Bronchial epithelial cell (primary cell): ENCODE measurements around the gene PTPRF. TPM values are rescaled to one million over a fixed set of nuclear protein-coding genes. Genes with fewer than 3 reads are reported as not detected.

Experiments
- DNase-seq: peaks from one replicate; pipeline ENCODE4 v3.0.0-alpha.2; 2010; ENCODE audit warnings: low read depth
- FAIRE-seq: peaks from 2 replicates; lab custom pipeline; 2011; peaks lifted over from hg19 to GRCh38; lab: Jason Lieb, UNC
- H3K27me3 ChIP-seq: 2 replicates; pipeline ENCODE4 v1.5.1; 2011; ENCODE audit warnings: low read length; ENCODE audit not compliant: control insufficient read depth, insufficient read depth
- H3K36me3 ChIP-seq: 2 replicates; pipeline ENCODE4 v1.5.1; 2011; ENCODE audit warnings: low read length; ENCODE audit not compliant: control insufficient read depth, insufficient read depth
- H3K4me3 ChIP-seq: 2 replicates; pipeline ENCODE4 v1.5.1; 2011; ENCODE audit warnings: mild to moderate bottlenecking, low read depth, low read length, control low read depth
- total RNA-seq: library from RNA; depleted of rRNA; stranded (reverse); fragments of >200 nt; gene quantifications from 2 replicates; pipeline ENCODE4 v1.2.1, GENCODE V29; 2014
- TF ChIP-seq, protein P1 (sequence below): IDR thresholded peaks from 2 replicates; pipeline ENCODE4 v1.5.1; 2011; ENCODE audit warnings: mild to moderate bottlenecking, moderate library complexity, low read length, control low read depth, inconsistent platforms; ENCODE audit not compliant: insufficient read depth, severe bottlenecking

Gene PTPRF
- total RNA-seq, 1 donor from 2014 or later: 127 TPM

DNA sequence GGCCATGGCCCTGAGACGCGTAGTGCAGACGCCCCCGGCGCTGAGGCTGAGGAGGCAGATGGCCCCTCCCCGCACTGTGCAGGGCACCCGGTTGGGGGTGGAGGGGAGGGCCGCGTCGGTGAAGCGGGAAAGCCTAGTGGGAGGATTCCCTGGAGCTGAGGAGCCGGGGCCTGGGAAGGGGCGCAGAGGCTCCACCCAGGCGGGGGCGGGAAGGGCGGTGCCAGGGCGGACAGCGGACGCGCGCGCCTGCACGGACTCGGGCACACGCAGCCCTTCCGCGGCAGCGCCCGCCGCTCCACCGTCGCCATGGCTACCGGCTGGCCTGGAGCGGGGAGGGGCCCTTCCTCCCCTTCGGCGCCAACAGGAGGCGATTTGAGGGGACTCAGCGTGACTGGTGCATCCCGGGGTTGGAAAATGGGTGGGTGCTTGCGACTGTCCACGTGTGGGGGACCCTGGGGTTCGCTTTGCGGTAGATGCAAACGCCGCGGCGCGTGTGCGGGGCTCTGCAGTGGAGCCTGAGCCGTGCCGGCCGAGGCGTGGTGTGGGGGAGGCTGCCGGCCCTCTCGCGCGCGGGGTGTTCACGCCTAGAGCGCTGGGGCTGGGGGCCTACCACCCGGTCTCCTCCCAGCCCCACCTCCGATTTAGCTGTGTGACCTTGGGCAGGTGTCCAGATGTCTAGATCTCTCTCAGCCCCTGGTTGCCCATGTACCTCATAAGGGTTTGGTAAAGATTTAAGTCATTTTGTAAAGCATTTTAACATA is 35.1 kb downstream of the PTPRF start:
- DNase-seq: no peak
- TF ChIP-seq, protein P1, sequence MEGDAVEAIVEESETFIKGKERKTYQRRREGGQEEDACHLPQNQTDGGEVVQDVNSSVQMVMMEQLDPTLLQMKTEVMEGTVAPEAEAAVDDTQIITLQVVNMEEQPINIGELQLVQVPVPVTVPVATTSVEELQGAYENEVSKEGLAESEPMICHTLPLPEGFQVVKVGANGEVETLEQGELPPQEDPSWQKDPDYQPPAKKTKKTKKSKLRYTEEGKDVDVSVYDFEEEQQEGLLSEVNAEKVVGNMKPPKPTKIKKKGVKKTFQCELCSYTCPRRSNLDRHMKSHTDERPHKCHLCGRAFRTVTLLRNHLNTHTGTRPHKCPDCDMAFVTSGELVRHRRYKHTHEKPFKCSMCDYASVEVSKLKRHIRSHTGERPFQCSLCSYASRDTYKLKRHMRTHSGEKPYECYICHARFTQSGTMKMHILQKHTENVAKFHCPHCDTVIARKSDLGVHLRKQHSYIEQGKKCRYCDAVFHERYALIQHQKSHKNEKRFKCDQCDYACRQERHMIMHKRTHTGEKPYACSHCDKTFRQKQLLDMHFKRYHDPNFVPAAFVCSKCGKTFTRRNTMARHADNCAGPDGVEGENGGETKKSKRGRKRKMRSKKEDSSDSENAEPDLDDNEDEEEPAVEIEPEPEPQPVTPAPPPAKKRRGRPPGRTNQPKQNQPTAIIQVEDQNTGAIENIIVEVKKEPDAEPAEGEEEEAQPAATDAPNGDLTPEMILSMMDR: no peak
- Histone ChIP-seq H3K36me3 (peaks cover 39% of the 10 kb centered on the region), H3K27me3 (no peaks in the 10 kb centered on the region), H3K4me3 (no peak overlapping the region)
- no peak for FAIRE-seq

DNA sequence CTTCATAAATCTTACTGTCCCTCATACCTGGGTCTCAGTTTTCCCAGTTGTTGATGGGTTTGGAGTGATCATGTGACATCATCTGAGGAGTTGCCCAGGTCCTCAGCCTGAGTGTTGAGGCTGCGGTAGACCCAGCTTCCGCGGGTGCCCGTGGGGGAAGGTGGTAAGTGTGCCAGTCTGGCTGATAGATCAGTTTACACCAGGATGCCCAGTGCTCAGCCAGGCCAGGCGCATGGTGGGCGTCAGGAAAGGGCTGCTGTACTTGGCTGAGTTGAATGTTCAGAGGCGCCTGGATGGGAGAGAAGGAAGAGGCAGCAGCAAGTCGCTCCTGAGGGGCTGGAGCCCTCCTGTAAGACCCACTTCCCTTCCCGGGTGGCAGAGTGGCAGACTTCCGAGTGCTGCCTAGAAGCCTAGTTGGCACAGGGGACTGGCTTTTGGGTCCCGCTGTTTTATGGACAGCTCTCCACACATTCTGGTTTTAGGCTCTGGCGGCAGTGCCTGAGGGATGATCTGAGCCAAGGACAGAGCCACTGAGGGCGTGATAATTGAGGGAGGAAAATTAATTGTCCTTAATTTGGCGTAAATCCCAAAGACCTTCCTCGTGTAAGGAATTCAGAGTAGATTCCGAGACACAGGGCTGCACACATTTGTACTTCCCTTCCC is 35.8 kb downstream of the PTPRF start:
- TF ChIP-seq, protein P1: no peak
- FAIRE-seq: no peak

DNA sequence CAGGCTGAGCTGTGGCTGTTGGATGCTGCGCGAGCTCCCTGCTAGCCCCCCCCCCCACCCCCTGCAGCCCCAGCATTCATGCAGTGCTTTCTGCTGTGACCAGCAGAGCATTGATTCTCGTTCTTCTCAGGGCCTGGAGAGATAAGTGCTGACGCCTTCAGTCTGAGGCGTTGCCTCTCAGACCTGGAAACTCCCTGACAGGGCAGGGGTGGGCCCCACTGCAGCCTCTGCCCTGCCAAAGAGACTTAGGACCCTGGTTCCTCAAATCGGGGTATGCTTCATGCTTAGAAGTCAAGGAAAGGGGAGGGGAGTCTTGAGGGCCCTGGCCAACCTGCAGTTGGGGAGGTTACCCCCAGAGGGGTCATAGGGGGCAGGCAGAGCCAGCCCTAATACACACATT is 38.5 kb downstream of the PTPRF start:
- peaks cover 61% of the 10 kb centered on the region for H3K36me3 ChIP-seq
- TF ChIP-seq, protein P1: no peak
- no peak for FAIRE-seq
- no peaks in the 10 kb centered on the region for H3K27me3 ChIP-seq
- DNase-seq: no peak
- H3K4me3 ChIP-seq: no peak overlapping the region

More for the DNA sequence above, 35.8 kb downstream of the PTPRF start:
- no peak overlapping the region for H3K4me3 ChIP-seq
- H3K27me3 ChIP-seq: no peaks in the 10 kb centered on the region
- DNase-seq: no peak
- H3K36me3 ChIP-seq: peaks cover 44% of the 10 kb centered on the region

DNA sequence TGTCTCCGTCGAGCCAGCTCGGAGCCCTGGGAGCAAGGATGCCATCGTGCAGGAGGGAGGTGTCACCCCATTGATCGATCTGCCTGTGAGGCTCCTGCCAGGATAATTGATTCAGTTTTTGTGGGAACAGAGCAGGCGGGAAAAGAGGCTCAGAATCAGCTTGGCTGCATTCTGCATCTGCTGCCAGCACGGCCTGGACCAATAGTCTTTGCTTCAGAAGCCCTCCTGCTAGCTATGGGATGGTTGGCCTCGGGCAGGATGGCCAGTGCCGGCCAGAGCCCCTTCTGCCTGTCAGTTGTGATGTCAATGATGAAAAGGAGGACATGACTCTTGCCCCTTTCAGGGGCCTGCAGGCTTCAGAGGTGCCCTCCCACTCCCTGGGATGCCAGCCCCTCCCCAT is 39.6 kb downstream of the PTPRF start:
- Histone ChIP-seq H3K27me3 (no peaks in the 10 kb centered on the region), H3K4me3 (no peak overlapping the region), H3K36me3 (peaks cover 64% of the 10 kb centered on the region)
- TF ChIP-seq, protein P1: no peak
- DNase-seq (no peak), FAIRE-seq (no peak)

DNA sequence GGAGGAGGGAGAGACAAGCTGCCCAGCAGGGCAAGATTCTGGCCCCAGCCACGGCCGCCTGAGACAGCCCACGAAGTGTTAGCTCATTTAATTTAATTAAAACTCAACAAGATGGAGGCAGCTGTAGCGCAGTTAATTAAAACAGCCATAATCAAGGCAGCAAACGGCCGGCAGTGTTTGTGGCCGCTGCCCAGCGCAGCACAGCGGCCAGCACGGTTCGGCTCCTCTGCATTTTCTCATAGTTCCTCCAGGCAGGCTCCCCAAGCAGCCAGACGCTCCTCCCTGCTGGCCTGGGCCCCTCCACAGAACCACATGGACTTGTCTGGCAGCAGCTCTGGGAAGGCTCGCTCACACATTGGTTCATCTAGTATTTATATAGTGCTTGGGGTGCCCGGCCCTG is 40.0 kb downstream of the PTPRF start:
- Histone ChIP-seq H3K4me3 (no peak overlapping the region), H3K36me3 (peaks cover 66% of the 10 kb centered on the region), H3K27me3 (no peaks in the 10 kb centered on the region)
- DNase-seq: no peak
- FAIRE-seq: no peak
- TF ChIP-seq, protein P1: no peak

DNA sequence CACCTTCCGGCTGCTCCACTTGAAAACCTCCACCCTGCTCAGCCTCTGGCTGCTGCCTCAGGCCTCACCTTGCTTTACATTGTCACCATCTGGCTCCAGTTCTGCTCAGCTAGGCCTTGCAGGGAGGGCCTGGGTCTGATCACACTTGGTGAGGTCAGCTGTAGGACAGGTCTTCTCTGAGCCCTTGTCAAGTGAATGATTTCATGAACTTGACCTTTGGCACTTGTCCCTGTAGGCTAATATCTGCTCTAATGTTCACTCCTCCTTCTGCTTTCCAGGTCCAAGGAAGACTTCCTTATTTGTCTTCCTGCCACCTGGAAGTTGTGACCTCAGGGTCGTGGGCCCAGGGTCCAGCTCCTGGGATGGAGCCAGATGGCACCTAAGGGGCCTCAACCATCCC is 41.4 kb downstream of the PTPRF start:
- Histone ChIP-seq H3K27me3 (no peaks in the 10 kb centered on the region), H3K4me3 (no peak overlapping the region), H3K36me3 (peaks cover 65% of the 10 kb centered on the region)
- FAIRE-seq (no peak), DNase-seq (no peak)
- TF ChIP-seq, protein P1: no peak
